ENCODE data around the gene RXFP1. TPM values are rescaled to one million over a fixed set of nuclear protein-coding genes. Genes with fewer than 3 reads are reported as not detected.

RXFP1 gene
- total RNA-seq, 4 donors from 2014 or later: 2.1 to 11.3 (median 6.0) TPM

DNA sequence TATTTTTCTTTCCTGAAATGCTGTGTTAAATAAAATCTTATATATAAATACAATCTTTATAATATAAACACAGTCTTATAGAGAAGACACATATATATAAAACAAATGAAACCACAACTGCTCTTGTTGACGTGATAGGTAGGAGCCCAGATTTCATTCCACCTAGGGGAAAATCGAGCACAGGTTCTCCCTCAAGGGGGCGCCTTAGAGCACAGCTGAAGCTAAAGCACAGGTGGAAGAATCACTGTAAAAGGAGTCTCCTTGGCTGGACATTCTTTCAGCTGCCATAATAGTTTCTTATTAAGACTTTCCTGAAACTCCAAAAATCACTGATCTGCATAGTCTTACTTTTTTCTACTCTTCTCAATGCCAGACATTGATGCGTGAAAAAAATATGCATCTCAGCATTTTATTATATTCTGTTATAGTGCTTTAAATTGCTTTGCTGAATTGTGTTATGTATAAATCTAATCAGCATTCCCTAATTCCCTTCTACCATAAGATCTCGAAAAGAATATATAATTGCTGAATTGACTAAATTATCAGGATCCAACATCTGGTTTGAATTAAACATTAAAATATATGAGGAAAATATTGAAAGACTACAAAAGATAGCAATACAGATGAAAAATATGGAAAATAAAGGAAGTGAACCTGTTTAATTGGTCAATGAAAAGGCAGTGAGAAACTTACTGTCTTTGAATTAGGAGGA lies 25.5 kb upstream of the RXFP1 start:
- DNase-seq: peak in 1 of 2 donors; percentile 14
- H3K36me3 ChIP-seq: no peaks in the 10 kb centered on the region

DNA sequence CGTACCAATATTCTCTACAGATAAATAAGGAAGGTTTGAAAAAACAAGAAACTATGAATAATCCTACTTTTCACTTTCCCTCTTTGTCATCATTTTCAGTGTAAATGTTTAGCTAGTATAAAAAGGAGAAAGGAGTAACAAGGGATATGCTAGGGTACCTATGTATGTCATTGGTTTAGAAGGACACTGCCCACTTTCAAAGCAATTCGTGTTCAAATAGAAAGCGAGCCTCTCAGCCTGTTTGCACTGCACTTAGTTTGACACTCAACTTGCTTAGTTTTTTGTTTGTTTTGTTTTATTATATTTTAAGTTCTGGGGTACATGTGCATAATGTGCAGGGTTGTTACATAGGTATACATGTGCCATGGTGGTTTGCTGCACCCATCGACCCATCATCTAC lies 21.6 kb upstream of the RXFP1 start:
- Histone ChIP-seq H3K9me3 (peaks cover 0 to 4% of the 10 kb centered on the region in 2 donors), H3K36me3 (no peaks in the 10 kb centered on the region), H3K27me3 (no peaks in the 10 kb centered on the region), H3K4me3 (no peak overlapping the region), H3K27ac (no peak overlapping the region), H3K4me1 (no peaks in the 10 kb centered on the region)
- TF ChIP-seq POLR2A (IDR thresholded peaks at IDR 0.05): no peak
- TF ChIP-seq, protein P1, sequence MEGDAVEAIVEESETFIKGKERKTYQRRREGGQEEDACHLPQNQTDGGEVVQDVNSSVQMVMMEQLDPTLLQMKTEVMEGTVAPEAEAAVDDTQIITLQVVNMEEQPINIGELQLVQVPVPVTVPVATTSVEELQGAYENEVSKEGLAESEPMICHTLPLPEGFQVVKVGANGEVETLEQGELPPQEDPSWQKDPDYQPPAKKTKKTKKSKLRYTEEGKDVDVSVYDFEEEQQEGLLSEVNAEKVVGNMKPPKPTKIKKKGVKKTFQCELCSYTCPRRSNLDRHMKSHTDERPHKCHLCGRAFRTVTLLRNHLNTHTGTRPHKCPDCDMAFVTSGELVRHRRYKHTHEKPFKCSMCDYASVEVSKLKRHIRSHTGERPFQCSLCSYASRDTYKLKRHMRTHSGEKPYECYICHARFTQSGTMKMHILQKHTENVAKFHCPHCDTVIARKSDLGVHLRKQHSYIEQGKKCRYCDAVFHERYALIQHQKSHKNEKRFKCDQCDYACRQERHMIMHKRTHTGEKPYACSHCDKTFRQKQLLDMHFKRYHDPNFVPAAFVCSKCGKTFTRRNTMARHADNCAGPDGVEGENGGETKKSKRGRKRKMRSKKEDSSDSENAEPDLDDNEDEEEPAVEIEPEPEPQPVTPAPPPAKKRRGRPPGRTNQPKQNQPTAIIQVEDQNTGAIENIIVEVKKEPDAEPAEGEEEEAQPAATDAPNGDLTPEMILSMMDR (IDR thresholded peaks at IDR 0.05): no peak
- intact Hi-C loops (cut with DNase I; ENCODE audit: low total_unique reads): no loop called here
- DNase-seq: no peak

More for the DNA sequence above, 25.5 kb upstream of the RXFP1 start:
- intact Hi-C loops (cut with DNase I; ENCODE audit: low total_unique reads): no loop called here
- no peaks in the 10 kb centered on the region for H3K4me1 ChIP-seq
- no peak overlapping the region for H3K27ac ChIP-seq
- no peak for TF ChIP-seq POLR2A (IDR thresholded peaks at IDR 0.05)
- TF ChIP-seq, protein P1 (IDR thresholded peaks at IDR 0.05): peak in 2 of 4 experiments; percentile 11 to 32
- H3K9me3 ChIP-seq: no peaks in the 10 kb centered on the region
- H3K27me3 ChIP-seq: no peaks in the 10 kb centered on the region
- no peak overlapping the region for H3K4me3 ChIP-seq

DNA sequence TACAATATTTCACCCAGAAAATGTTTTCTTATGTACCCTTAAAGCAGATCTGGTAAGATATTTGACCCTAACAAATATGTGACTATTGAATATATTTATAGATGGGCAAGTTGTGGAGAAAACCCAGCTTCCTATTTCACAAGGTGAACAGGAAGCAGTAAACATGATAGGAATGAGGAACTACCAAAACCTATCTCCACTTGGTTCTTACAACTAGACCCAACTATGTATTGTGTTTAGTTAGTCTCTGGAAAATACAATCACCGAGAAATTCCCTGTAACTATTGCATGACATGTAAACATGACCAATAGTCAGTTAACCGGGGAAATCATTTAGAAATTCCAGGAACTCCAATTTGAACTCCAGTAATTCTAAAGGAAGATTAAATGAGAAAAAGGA lies 8.4 kb upstream of the RXFP1 start:
- intact Hi-C loops (cut with DNase I; ENCODE audit: low total_unique reads): no loop called here
- H3K27ac ChIP-seq: no peak overlapping the region
- no peak for TF ChIP-seq POLR2A (IDR thresholded peaks at IDR 0.05)
- TF ChIP-seq, protein P1 (IDR thresholded peaks at IDR 0.05): no peak

DNA sequence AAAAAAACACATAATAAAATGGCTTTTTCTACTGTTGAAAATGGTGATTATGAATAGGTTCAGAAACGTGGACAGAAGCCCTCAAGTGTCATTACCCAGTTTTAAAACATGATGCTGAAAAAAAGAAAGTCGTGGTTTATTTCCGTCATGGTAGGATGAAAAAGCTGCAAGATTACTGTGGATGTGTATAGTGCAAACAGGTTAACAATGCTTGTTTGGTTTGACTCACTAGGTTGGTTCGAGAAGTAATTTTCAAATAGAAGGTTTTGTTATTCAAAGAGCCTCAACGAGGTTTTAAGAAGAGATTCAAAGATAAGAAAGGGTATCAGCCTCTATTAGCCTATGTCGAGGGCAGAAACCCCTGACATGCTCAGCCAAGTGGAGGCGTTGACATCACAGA lies 2.5 kb upstream of the RXFP1 start:
- Histone ChIP-seq H3K27ac (no peak overlapping the region), H3K4me3 (no peak overlapping the region), H3K4me1 (no peaks in the 10 kb centered on the region), H3K27me3 (no peaks in the 10 kb centered on the region), H3K9me3 (no peaks in the 10 kb centered on the region), H3K36me3 (no peaks in the 10 kb centered on the region)
- no peak for DNase-seq
- intact Hi-C loops (cut with DNase I; ENCODE audit: low total_unique reads): no loop called here
- TF ChIP-seq, protein P1 (IDR thresholded peaks at IDR 0.05): no peak
- no peak for TF ChIP-seq POLR2A (IDR thresholded peaks at IDR 0.05)

More for the DNA sequence above, 8.4 kb upstream of the RXFP1 start:
- Histone ChIP-seq H3K36me3 (no peaks in the 10 kb centered on the region), H3K27me3 (no peaks in the 10 kb centered on the region), H3K9me3 (no peaks in the 10 kb centered on the region), H3K4me1 (no peaks in the 10 kb centered on the region), H3K4me3 (no peak overlapping the region)
- DNase-seq: no peak

DNA sequence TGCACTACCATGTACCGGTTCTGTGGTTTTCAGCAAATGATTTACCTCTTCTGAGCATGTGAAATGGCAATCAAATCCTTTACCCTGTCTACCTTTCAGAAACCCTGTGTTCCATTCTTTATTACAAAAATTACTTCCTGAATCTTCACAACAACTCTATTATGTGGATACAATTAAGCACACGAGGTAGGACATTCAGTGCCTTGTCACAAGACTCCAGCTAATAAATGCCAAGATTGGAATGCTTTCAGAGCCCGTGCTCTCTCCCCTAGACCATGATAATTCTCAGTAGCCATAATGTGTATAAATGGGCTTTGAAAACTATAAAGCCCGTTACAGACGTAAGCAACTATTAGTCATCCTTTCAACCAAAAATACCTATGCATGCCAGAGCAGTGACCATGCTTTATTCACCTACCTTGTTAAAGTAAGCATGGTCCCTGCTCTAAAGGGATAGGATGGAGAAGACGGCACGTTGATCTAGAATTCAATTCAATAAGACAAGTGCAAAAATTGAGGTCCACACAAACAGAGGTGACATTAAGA lies 2.4 kb downstream of the RXFP1 start:
- Histone ChIP-seq H3K4me3 (no peak overlapping the region), H3K27me3 (no peaks in the 10 kb centered on the region), H3K4me1 (no peaks in the 10 kb centered on the region), H3K27ac (peak overlapping the region in 1 of 2 donors; percentile 48), H3K36me3 (no peaks in the 10 kb centered on the region), H3K9me3 (no peaks in the 10 kb centered on the region)
- intact Hi-C loops (cut with DNase I; ENCODE audit: low total_unique reads): no loop called here
- TF ChIP-seq, protein P1 (IDR thresholded peaks at IDR 0.05): no peak
- no peak for TF ChIP-seq POLR2A (IDR thresholded peaks at IDR 0.05)
- DNase-seq: no peak

Measured in uterus (tissue), 4 donors.